AG08395 (cell line): ENCODE results near the gene CTSL.

ENCODE experiments used
- DNase-seq: peaks from one replicate; pipeline ENCODE4 v3.0.0; 2012; ENCODE audit warnings: mixed read lengths, low spot score

The CTSL gene

GRCh38 chr9:87725900-87726709 is at the start of gene CTSL:
TSS of gene CTSL (plus strand) at chr9:87726119. CDS start at chr9:87727604, 1,485 bp downstream.
- DNase-seq, result peak; percentile 95

- peak; percentile 31 for DNase-seq
These were observed 48.7 kb upstream of the CTSL start for GRCh38 chr9:87676976-87677775.

GRCh38 chr9:87677776-87678587 is 47.9 kb upstream of the CTSL start:
- DNase-seq, result no peak

- DNase-seq, result peak; percentile 83
These were observed 47.1 kb upstream of the CTSL start for GRCh38 chr9:87678650-87679355.

- DNase-seq, result no peak
These were observed 44.5 kb upstream of the CTSL start for GRCh38 chr9:87681271-87682061.

GRCh38 chr9:87682085-87682484 is 43.8 kb upstream of the CTSL start:
- no peak for DNase-seq

GRCh38 chr9:87682618-87683017 is 43.3 kb upstream of the CTSL start:
- no peak for DNase-seq

- no peak for DNase-seq
These were observed 41.9 kb upstream of the CTSL start for GRCh38 chr9:87683751-87684626.

- DNase-seq, result peak; percentile 70
These were observed 41.2 kb upstream of the CTSL start for GRCh38 chr9:87684627-87685219.

GRCh38 chr9:87685441-87685840 is 40.5 kb upstream of the CTSL start:
- no peak for DNase-seq

GRCh38 chr9:87685871-87686519 is 39.9 kb upstream of the CTSL start:
- no peak for DNase-seq

GRCh38 chr9:87686520-87687090 is 39.3 kb upstream of the CTSL start:
- no peak for DNase-seq

GRCh38 chr9:87687207-87687606 is 38.7 kb upstream of the CTSL start:
- DNase-seq, result no peak

- DNase-seq, result no peak
These were observed 31.6 kb upstream of the CTSL start for GRCh38 chr9:87694236-87694755.

GRCh38 chr9:87695523-87695922 is 30.4 kb upstream of the CTSL start:
- DNase-seq, result no peak

- no peak for DNase-seq
These were observed 29.3 kb upstream of the CTSL start for GRCh38 chr9:87696641-87697040.

GRCh38 chr9:87698069-87698809 is 27.7 kb upstream of the CTSL start:
- DNase-seq, result no peak

GRCh38 chr9:87699835-87700234 is 26.1 kb upstream of the CTSL start:
- no peak for DNase-seq
